CD14-positive monocyte (primary cell): ENCODE measurements around the gene SCML1. TPM values are rescaled to one million over a fixed set of nuclear protein-coding genes. Genes with fewer than 3 reads are reported as not detected.

Experiments used
- DNase-seq, 3 donors: peaks; one replicate each; pipeline ENCODE4 v3.0.0-alpha.2; 2011 to 2022
- H2AFZ ChIP-seq: 2 replicates; pipeline ENCODE4 v1.6.0; 2012; ENCODE audit warnings: mild to moderate bottlenecking, low read depth, low read length, inconsistent platforms; ENCODE audit not compliant: insufficient read depth, poor library complexity, severe bottlenecking
- H3K27ac ChIP-seq, 2 donors: 1 replicate in 1 of 2; 2 replicates in 1 of 2; pipeline ENCODE4 v1.5.1; 2012 to 2013; ENCODE audit warnings: low read length in 2 of 2, control low read depth in 1 of 2, inconsistent platforms in 1 of 2, low read depth in 1 of 2, mild to moderate bottlenecking in 1 of 2
- H3K27me3 ChIP-seq, 2 donors: one replicate each; pipeline versions ENCODE4 v1.6.0 to v1.6.1; 2011 to 2013; ENCODE audit warnings: low read length in 2 of 2; ENCODE audit not compliant: control insufficient read depth in 2 of 2, insufficient read depth in 2 of 2
- H3K36me3 ChIP-seq, 2 donors: replicated peaks in 1 of 2; 1 replicate in 1 of 2; 2 replicates in 1 of 2; pipeline versions ENCODE4 v1.5.1 to v1.6.1; 2012 to 2013; ENCODE audit warnings: low read length in 2 of 2, control low read depth in 1 of 2, inconsistent platforms in 1 of 2, mild to moderate bottlenecking in 1 of 2; ENCODE audit not compliant: insufficient read depth in 2 of 2, control insufficient read depth in 1 of 2
- H3K4me1 ChIP-seq, 2 donors: 1 replicate in 1 of 2; 2 replicates in 1 of 2; pipeline versions ENCODE4 v1.5.1 to v1.6.1; 2012 to 2013; ENCODE audit warnings: low read length in 2 of 2, control low read depth in 1 of 2, inconsistent platforms in 1 of 2, mild to moderate bottlenecking in 1 of 2, moderate library complexity in 1 of 2; ENCODE audit not compliant: insufficient read depth in 2 of 2, control insufficient read depth in 1 of 2
- H3K4me2 ChIP-seq: replicated peaks from 2 replicates; pipeline ENCODE3; 2012; ENCODE audit warnings: low read length, moderate library complexity, mild to moderate bottlenecking; ENCODE audit not compliant: poor library complexity, severe bottlenecking; ENCODE audit errors: extremely low read depth
- H3K4me3 ChIP-seq, 3 experiments: fragments of 200-600 bp in 1 of 3; sonication (generic) in 1 of 3; replicated peaks in 1 of 3; 1 replicate in 2 of 3; 2 replicates in 1 of 3; pipeline ENCODE4 v1.5.1; 2011 to 2013; ENCODE audit warnings: low read length in 3 of 3, mild to moderate bottlenecking in 3 of 3, control low read depth in 2 of 3, low read depth in 2 of 3, inconsistent platforms in 1 of 3, moderate library complexity in 1 of 3
- H3K79me2 ChIP-seq: 2 replicates; pipeline ENCODE4 v1.6.0; 2012; ENCODE audit warnings: mild to moderate bottlenecking, control low read depth, inconsistent platforms, low read length, moderate library complexity; ENCODE audit not compliant: insufficient read depth
- H3K9ac ChIP-seq: 2 replicates; pipeline ENCODE4 v1.6.0; 2017; ENCODE audit warnings: low read length, mild to moderate bottlenecking; ENCODE audit not compliant: insufficient read depth, poor library complexity, severe bottlenecking
- H3K9me3 ChIP-seq, 2 donors: replicated peaks in 1 of 2; 1 replicate in 1 of 2; 2 replicates in 1 of 2; pipeline versions ENCODE4 v1.5.1 to v1.6.1; 2012 to 2013; ENCODE audit warnings: low read length in 2 of 2, control low read depth in 1 of 2; ENCODE audit not compliant: control insufficient read depth in 1 of 2, insufficient read depth in 1 of 2
- H4K20me1 ChIP-seq: 2 replicates; pipeline ENCODE4 v1.6.0; 2012; ENCODE audit warnings: mild to moderate bottlenecking, low read length, control low read depth, moderate library complexity; ENCODE audit not compliant: insufficient read depth
- H3K27ac Mint-ChIP-seq, 7 donors: one replicate each; pipeline ENCODE4 v1.8.0; 2020; ENCODE audit warnings: mild to moderate bottlenecking in 7 of 7, mixed read lengths in 7 of 7, moderate library complexity in 6 of 7, inconsistent platforms in 2 of 7
- H3K27me3 Mint-ChIP-seq, 3 donors: one replicate each; pipeline ENCODE4 v1.8.0; 2021 to 2022; ENCODE audit warnings: low read depth in 3 of 3, mild to moderate bottlenecking in 3 of 3, mixed read lengths in 3 of 3, moderate library complexity in 3 of 3, inconsistent platforms in 1 of 3
- H3K36me3 Mint-ChIP-seq, 2 donors: one replicate each; pipeline ENCODE4 v1.8.0; 2020; ENCODE audit warnings: mixed read lengths in 2 of 2, inconsistent platforms in 1 of 2, mild to moderate bottlenecking in 1 of 2
- H3K4me1 Mint-ChIP-seq: one replicate; pipeline ENCODE4 v1.8.0; 2020; ENCODE audit warnings: mild to moderate bottlenecking, mixed read lengths
- H3K4me3 Mint-ChIP-seq, 2 donors: one replicate each; pipeline ENCODE4 v1.8.0; 2020; ENCODE audit warnings: mild to moderate bottlenecking in 2 of 2, mixed read lengths in 2 of 2, moderate library complexity in 1 of 2
- H3K9me3 Mint-ChIP-seq, 7 donors: one replicate each; pipeline ENCODE4 v1.8.0; 2020 to 2022; ENCODE audit warnings: mixed read lengths in 7 of 7, mild to moderate bottlenecking in 6 of 7, moderate library complexity in 6 of 7, inconsistent platforms in 2 of 7
- CTCF ChIP-seq: fragments of 200-600 bp; IDR thresholded peaks from one replicate; pipeline ENCODE4 v1.8.0; 2022; ENCODE audit warnings: antibody characterized with exemption, mild to moderate bottlenecking
- WGBS: methylation state at CpG from one replicate; pipeline ENCODE4 v1.1.5; 2013; ENCODE audit warnings: missing lambda C conversion rate; ENCODE audit not compliant: insufficient coverage; 5-methylcytosine and 5-hydroxymethylcytosine counted together
- intact Hi-C, 2 donors: fragments of 100-400 bp; cut with micrococcal nuclease; formaldehyde crosslinking; loops; one replicate each; pipeline versions ENCODE4 v1.15.0 to v1.15.1; 2023
- polyA plus RNA-seq, 3 donors: library from polyadenylated mRNA; depleted of rRNA in 1 of 3; unstranded in 2 of 3; stranded (reverse) in 1 of 3; fragments of 300-500 nt in 2 of 3; fragments of >200 nt in 1 of 3; fragmentation: Illumina TruSeq in 2 of 3; gene quantifications; 1 replicate in 2 of 3; 2 replicates in 1 of 3; pipeline ENCODE4 v1.2.3, GENCODE V29; 2012 to 2021

SCML1 gene
- polyA plus RNA-seq, 3 donors: 0.56 to 8.5 (median 1.4) TPM

- no peaks in the 10 kb centered on the region for H3K36me3 Mint-ChIP-seq
- peaks cover 0 to 3% of the 10 kb centered on the region in 2 donors for H3K27me3 ChIP-seq
- no peak for DNase-seq
Measured at GRCh38 chrX:17768997-17769396, 31.7 kb downstream of the SCML1 start.

DNA sequence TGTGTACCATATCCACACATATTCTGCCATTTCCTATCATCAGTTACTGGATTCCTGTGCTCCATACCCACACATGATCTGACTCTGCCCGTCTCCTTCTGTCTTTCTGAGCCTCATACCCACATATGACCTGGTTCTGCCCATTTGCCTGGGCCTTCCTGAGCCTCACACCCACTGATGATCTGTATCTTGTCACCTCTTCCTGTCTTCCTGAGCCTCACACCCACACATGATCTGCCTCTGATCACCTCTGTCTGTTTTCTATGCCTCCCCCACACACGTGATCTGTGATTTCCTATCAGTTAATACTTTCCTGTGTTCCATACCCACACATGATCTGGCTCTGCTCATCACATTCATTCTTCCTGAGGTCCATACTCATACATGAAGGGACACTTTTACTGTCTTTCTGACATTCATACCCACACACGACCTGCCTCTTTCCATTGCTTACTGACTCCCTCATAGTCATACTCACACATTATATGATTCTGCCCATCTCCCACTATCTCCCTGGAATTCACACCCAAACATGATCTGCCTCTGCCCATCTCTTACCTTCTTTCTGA, 32.5 kb downstream of the SCML1 start:
- no peaks in the 10 kb centered on the region for H3K79me2 ChIP-seq
- H3K4me3 ChIP-seq: no peak overlapping the region
- no peak overlapping the region for H2AFZ ChIP-seq
- no peaks in the 10 kb centered on the region for H3K36me3 Mint-ChIP-seq
- intact Hi-C loops: no loop called here
- no peaks in the 10 kb centered on the region for H4K20me1 ChIP-seq
- no peak for TF ChIP-seq CTCF
- no peak overlapping the region for H3K4me3 Mint-ChIP-seq
- H3K4me2 ChIP-seq: no peak overlapping the region
- no peak overlapping the region for H3K9ac ChIP-seq
- DNase-seq: no peak
- no peaks in the 10 kb centered on the region for H3K27me3 Mint-ChIP-seq
- no peak overlapping the region for H3K27ac ChIP-seq
- no peak overlapping the region for H3K27ac Mint-ChIP-seq
- no peaks in the 10 kb centered on the region for H3K36me3 ChIP-seq
- WGBS: 77% methylated on average over 2 of the region's 3 CpGs
- peaks cover 0 to 3% of the 10 kb centered on the region in 2 donors for H3K27me3 ChIP-seq
- peaks cover 0 to 3% of the 10 kb centered on the region in 2 donors for H3K4me1 ChIP-seq
- no peaks in the 10 kb centered on the region for H3K4me1 Mint-ChIP-seq
- H3K9me3 Mint-ChIP-seq: no peaks in the 10 kb centered on the region
- no peaks in the 10 kb centered on the region for H3K9me3 ChIP-seq

More at GRCh38 chrX:17768997-17769396, 31.7 kb downstream of the SCML1 start:
- Mint-ChIP-seq H3K27me3 (no peaks in the 10 kb centered on the region), H3K4me3 (no peak overlapping the region), H3K9me3 (no peaks in the 10 kb centered on the region), H3K27ac (no peak overlapping the region), H3K4me1 (no peaks in the 10 kb centered on the region)
- no peak overlapping the region for H3K27ac ChIP-seq
- H3K4me1 ChIP-seq: peaks cover 0 to 3% of the 10 kb centered on the region in 2 donors
- H3K9ac ChIP-seq: no peak overlapping the region
- 100% methylated on average over 4 of the region's 5 CpGs for WGBS
- intact Hi-C loops: no loop called here
- TF ChIP-seq CTCF: no peak
- H3K4me3 ChIP-seq: no peak overlapping the region
- H3K79me2 ChIP-seq: no peaks in the 10 kb centered on the region
- H3K4me2 ChIP-seq: no peak overlapping the region
- H2AFZ ChIP-seq: no peak overlapping the region
- H3K9me3 ChIP-seq: no peaks in the 10 kb centered on the region
- H3K36me3 ChIP-seq: no peaks in the 10 kb centered on the region
- no peaks in the 10 kb centered on the region for H4K20me1 ChIP-seq
